ENCODE data around the gene OSGIN1. TPM values are rescaled to one million over a fixed set of nuclear protein-coding genes. Genes with fewer than 3 reads are reported as not detected.

OSGIN1 gene
- total RNA-seq, 1 donor from 2014 or later = 1.1 TPM

DNA sequence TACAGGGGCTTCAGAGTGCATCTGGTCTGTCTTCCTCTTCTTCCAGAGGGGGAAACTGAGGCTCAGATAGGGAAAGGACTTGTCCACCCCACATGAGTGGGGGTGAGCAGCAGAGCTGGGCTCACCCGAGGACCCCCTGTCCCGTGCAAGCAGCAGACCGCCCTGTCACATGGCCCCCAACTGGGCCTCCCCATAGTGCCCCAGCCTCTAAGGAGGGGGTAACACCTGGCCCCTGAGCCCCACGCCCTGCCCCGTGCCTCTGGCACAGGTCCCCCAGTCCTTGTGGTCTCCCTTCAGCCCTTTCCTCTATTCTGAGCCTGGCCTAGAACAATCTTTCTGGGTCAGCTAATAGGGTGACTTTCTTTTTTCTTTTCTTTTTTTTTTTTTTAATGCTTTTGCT lies 8.6 kb downstream of the OSGIN1 start:
- DNase-seq (ENCODE audit: low read depth) (no peak), FAIRE-seq (no peak)
- Histone ChIP-seq H3K36me3 (ENCODE audit: control insufficient read depth, insufficient read depth, low read length) (peaks cover 22% of the 10 kb centered on the region), H3K27me3 (ENCODE audit: control insufficient read depth, insufficient read depth, low read length) (no peaks in the 10 kb centered on the region), H3K4me3 (ENCODE audit: low read depth, low read length) (no peak overlapping the region)
- TF ChIP-seq, protein P1, sequence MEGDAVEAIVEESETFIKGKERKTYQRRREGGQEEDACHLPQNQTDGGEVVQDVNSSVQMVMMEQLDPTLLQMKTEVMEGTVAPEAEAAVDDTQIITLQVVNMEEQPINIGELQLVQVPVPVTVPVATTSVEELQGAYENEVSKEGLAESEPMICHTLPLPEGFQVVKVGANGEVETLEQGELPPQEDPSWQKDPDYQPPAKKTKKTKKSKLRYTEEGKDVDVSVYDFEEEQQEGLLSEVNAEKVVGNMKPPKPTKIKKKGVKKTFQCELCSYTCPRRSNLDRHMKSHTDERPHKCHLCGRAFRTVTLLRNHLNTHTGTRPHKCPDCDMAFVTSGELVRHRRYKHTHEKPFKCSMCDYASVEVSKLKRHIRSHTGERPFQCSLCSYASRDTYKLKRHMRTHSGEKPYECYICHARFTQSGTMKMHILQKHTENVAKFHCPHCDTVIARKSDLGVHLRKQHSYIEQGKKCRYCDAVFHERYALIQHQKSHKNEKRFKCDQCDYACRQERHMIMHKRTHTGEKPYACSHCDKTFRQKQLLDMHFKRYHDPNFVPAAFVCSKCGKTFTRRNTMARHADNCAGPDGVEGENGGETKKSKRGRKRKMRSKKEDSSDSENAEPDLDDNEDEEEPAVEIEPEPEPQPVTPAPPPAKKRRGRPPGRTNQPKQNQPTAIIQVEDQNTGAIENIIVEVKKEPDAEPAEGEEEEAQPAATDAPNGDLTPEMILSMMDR (IDR thresholded peaks at IDR 0.05; ENCODE audit: insufficient read depth, low read length, severe bottlenecking) = no peak

DNA sequence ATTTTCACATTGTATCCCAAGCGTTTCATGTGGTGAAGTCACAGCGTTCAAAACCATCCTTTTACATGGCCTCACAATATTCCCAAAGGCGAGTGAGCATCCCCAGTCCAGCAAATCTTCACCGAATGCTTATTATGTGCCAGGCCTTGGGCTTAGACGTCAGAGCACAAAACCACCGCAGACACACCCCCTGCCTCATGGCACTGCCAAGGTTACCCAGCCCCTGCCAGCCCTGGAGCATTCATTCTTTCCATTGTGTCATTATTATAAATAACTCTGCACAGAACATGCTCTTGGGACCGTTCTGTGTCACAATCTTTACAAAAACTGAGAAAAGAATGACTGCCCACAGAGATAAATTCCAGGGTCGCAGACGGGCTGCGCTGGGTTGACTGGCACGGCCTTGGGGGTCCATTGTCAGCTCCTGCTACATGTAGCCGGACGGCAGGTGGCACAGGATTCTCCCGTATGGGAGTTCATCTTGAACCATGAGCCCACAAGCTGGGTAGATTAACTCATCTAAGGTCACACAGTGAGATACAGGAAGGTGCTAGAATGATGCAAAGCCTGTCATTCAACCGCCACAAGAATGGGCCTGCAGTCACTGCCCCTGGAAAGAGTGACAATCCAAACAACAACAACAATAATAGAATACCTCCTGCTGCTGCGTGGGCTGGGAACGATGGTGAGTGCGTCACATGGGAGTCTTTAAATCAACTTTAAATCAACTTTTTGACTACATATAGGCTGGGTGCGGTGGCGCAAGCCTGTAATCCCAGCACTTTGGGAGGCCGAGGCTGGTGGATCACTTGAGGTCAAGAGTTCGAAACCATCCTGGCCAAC lies 10.5 kb downstream of the OSGIN1 start:
- Histone ChIP-seq H3K4me3 (ENCODE audit: low read depth, low read length) (no peak overlapping the region), H3K36me3 (ENCODE audit: control insufficient read depth, insufficient read depth, low read length) (peaks cover 19% of the 10 kb centered on the region), H3K27me3 (ENCODE audit: control insufficient read depth, insufficient read depth, low read length) (no peaks in the 10 kb centered on the region)
- TF ChIP-seq, protein P1 (IDR thresholded peaks at IDR 0.05; ENCODE audit: insufficient read depth, low read length, severe bottlenecking) = no peak
- FAIRE-seq (no peak), DNase-seq (ENCODE audit: low read depth) (no peak)

DNA sequence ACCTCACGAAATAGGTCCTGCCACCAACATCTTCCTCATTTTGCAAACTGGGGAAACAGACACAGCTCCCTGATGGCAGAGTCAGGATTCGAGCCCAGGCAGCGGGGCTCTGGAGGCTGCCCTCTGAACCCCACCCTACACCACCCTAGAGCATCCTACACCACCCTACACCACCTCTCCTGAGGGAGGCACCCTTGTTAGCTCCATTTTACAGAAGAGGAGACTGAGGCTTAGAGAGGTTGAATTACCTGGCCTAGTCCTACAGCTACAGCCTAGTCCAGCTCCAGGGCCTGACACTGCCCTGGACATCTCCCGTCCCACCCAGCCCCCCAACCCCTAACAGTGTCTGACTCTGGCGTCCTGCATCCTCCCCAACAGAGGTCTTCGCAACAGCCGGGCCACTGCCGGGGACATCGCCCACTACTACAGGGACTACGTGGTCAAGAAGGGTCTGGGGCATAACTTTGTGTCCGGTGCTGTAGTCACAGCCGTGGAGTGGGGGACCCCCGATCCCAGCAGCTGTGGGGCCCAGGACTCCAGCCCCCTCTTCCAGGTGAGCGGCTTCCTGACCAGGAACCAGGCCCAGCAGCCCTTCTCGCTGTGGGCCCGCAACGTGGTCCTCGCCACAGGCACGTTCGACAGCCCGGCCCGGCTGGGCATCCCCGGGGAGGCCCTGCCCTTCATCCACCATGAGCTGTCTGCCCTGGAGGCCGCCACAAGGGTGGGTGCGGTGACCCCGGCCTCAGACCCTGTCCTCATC lies 11.8 kb downstream of the OSGIN1 start:
- peaks cover 7% of the 10 kb centered on the region for H3K27me3 ChIP-seq (ENCODE audit: control insufficient read depth, insufficient read depth, low read length)
- H3K4me3 ChIP-seq (ENCODE audit: low read depth, low read length) = no peak overlapping the region
- TF ChIP-seq, protein P1 (IDR thresholded peaks at IDR 0.05; ENCODE audit: insufficient read depth, low read length, severe bottlenecking) = no peak
- DNase-seq (ENCODE audit: low read depth) (no peak), FAIRE-seq (no peak)
- peaks cover 14% of the 10 kb centered on the region for H3K36me3 ChIP-seq (ENCODE audit: control insufficient read depth, insufficient read depth, low read length)

DNA sequence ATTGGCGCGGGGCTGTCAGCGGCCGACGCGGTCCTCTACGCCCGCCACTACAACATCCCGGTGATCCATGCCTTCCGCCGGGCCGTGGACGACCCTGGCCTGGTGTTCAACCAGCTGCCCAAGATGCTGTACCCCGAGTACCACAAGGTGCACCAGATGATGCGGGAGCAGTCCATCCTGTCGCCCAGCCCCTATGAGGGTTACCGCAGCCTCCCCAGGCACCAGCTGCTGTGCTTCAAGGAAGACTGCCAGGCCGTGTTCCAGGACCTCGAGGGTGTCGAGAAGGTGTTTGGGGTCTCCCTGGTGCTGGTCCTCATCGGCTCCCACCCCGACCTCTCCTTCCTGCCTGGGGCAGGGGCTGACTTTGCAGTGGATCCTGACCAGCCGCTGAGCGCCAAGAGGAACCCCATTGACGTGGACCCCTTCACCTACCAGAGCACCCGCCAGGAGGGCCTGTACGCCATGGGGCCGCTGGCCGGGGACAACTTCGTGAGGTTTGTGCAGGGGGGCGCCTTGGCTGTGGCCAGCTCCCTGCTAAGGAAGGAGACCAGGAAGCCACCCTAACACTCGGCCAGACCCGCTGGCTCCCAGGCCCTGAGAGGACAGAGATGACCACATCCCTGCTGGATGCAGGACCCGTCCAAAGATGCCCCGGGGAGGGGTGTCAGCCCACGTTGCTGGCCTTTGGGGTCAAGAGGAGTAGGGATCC lies 12.6 kb downstream of the OSGIN1 start:
- TF ChIP-seq, protein P1 (IDR thresholded peaks at IDR 0.05; ENCODE audit: insufficient read depth, low read length, severe bottlenecking) = no peak
- Histone ChIP-seq H3K27me3 (ENCODE audit: control insufficient read depth, insufficient read depth, low read length) (peaks cover 8% of the 10 kb centered on the region), H3K36me3 (ENCODE audit: control insufficient read depth, insufficient read depth, low read length) (peaks cover 13% of the 10 kb centered on the region), H3K4me3 (ENCODE audit: low read depth, low read length) (no peak overlapping the region)
- DNase-seq (ENCODE audit: low read depth) (no peak), FAIRE-seq (no peak)

DNA sequence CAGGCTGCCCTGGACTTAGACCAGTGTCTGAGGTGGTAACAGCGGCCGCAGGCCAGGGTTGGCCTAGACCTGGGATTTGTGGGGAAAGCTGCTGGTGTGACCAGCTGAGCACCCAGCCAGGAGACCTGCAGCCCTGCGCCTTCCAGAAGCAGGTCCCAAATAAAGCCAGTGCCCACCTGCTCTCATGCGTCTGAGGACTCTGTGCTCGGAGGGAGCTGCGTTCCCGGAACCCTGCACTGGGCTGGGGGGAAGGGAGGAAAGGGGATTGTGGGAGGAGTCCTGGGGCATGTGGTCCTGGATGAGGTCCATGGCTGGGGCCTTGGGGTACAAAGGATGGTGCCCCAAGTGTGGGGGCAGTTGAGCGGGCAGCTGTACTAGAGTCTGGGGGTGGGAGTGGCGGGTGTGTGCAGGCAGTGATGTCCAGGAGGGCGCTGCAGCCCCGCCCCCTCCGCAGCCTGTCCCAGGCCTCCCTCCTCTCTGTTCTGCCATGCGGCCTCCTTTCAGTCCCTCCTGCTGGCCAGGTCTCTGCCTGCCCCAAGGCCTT lies 13.2 kb downstream of the OSGIN1 start:
- Histone ChIP-seq H3K27me3 (ENCODE audit: control insufficient read depth, insufficient read depth, low read length) (peaks cover 8% of the 10 kb centered on the region), H3K4me3 (ENCODE audit: low read depth, low read length) (no peak overlapping the region), H3K36me3 (ENCODE audit: control insufficient read depth, insufficient read depth, low read length) (peaks cover 9% of the 10 kb centered on the region)
- DNase-seq (ENCODE audit: low read depth) (no peak), FAIRE-seq (no peak)
- TF ChIP-seq, protein P1 (IDR thresholded peaks at IDR 0.05; ENCODE audit: insufficient read depth, low read length, severe bottlenecking) = no peak

Measured in bronchial epithelial cell (primary cell).